ENCODE results near the gene BCAS3. TPM values are rescaled to one million over a fixed set of nuclear protein-coding genes. Genes with fewer than 3 reads are reported as not detected.

Gene BCAS3
- total RNA-seq, 2 donors from 2014 or later, result 14.7 to 17.5 TPM

DNA sequence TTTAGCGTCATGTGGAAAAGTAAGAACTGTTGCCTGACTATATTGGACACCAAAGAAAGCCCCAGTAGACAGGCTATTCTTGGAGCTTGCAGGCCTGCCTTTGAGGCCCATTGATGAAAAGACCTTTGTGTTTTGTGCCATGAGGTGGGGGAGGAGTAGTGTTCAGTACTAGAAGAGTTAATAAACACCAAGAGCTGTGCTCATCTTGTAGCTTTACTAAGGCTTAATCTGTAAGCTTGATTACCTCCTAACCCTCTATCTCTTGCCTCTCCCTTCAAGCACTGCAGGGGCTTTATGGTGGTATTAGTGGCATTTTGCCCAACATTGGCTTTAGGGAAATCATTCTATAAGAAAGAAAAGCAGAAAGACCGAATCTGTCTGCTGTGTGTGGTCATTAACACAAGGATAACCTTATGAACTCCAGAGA lies 501.7 kb downstream of the BCAS3 start:
- intact Hi-C loops (cut with DNase I), result no loop called here
- ATAC-seq, result no peak
- DNase-seq, result no peak

DNA sequence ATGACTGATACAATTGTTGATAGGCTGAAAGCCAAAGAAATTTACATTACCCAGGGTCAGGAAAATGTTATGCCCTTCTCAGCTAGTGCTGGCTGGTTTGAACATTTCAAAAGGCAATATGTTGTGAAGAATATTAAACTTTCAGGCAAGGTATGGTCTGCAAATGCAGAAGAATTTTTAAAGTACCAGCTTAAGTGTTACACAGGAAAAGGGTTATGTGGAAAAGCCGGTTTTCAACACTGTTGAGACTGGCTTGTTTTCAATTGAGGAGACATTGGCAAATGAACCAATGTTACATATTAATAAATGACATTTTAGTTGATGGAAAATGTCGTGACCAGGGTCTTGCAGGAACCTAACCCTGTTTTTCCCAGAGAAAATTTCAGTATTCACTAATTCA lies 506.1 kb downstream of the BCAS3 start:
- intact Hi-C loops (cut with DNase I), result no loop called here
- ATAC-seq (no peak), DNase-seq (no peak)

DNA sequence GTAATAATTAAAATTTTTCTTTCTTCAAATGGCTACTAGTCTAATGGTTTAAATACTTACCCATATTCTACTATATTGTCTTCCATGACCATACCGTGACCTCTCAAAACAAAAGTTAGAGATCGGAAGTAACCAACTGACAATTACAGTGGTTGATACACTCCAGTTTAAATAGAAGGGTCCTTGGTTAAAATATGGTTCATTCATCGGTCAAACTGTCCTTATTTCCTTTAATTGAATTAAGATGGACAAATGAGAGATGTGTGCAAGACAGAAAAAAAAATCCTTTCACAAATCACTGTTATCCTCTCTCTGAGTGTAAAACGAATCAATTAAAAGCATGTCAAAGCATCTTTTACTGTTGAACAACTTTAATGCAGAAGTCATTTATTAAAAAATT lies 507.7 kb downstream of the BCAS3 start:
- intact Hi-C loops (cut with DNase I), result no loop called here
- ATAC-seq, result no peak
- DNase-seq, result no peak

DNA sequence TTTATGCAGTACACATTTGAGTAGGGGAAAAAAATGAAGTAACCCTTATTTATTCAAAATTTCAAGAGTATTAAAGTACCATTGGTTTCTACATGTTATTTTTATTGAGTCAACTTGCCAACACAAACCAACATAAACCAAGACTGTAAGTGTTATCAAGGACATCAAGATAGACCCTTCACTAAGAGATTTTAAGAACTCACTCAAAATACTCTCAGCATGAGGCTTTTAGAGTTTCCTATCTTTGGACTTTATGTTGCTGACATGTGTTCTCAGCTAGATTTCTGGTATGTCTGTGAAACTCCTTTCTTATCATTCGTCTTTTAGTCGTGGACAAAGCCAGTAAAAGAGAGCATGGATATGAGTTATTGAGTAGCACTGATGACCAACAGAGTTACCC lies 509.4 kb downstream of the BCAS3 start:
- no peak for ATAC-seq
- DNase-seq, result no peak
- intact Hi-C loops (cut with DNase I), result no loop called here

DNA sequence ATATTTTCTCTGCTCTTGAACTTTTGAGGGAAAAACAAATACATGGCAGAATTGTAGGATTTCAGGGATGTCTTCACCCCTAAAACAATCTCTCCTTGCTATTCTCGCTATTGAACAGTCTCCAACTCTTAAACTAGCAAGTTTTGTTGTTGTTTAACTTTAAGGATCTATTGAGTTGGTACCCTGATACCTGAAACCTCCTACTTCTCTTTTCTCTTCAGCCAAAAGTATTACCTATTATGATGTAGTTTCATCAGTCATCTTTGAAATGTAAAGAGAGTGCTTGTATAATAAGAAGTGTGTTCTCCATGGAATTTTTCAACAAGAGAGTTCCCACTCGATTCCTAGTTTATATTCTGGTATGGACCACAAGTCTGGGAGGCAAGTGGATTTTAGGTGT lies 510.4 kb downstream of the BCAS3 start:
- intact Hi-C loops (cut with DNase I), result no loop called here
- DNase-seq, result no peak
- no peak for ATAC-seq

DNA sequence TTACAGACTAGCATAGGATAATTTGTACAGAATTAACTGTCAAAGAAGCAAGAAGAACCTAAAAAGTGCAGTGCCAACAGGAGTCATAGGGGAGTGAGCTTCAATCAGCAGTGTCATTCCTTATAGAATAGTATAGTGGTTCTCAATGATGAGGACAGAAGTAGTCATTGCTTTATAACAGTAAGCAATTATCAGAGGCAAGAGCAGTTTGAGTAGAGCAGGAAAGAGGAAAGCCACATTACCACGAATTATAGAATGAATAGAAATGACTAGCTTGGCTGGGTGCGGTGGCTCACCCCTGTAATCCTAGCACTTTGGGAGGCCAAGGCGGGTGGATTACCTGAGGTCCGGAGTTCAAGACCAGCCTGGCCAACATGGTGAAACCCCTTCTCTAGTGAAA lies 512.3 kb downstream of the BCAS3 start:
- intact Hi-C loops (cut with DNase I), result no loop called here
- no peak for ATAC-seq
- DNase-seq, result no peak

DNA sequence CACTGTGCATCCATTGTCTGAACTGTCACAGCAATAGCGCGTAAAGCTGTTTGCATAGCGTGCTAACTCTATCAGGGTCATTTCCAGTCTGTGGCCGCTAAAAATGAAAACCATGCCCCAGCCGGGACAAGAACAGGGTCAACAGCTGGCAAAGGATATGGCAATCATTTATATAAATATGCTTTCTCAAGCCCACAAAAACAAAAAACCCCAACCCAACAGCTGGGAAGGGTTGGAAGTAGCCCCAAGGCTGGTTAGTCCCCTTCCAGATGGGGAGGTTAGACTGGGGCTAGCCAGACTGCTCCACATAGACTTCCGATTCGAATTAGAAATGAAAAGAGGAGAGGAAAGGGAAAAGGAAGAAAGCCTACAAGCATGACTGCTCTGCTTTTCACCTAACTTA lies 518.7 kb downstream of the BCAS3 start:
- intact Hi-C loops (cut with DNase I), result no loop called here
- DNase-seq (no peak), ATAC-seq (peak in 1 of 2 donors; percentile 41)

DNA sequence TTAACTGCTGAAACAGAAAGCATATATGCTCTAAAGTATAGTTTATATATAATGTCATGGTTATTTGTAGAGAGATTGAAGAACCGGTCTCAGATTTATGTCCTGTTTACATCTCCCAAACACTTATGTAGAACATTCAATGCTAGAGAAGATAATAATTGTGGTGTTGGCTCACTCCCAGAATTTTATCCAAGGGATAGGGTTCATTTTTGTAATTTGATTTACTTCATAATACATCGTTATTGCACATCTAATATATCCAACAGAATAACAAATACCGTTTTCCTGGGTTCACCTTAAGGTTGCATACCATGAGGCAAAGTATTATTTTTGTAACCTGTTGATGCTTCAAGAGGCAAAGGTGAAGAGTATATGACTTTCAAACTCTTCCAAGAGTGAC lies 519.1 kb downstream of the BCAS3 start:
- intact Hi-C loops (cut with DNase I), result no loop called here
- no peak for DNase-seq
- no peak for ATAC-seq

DNA sequence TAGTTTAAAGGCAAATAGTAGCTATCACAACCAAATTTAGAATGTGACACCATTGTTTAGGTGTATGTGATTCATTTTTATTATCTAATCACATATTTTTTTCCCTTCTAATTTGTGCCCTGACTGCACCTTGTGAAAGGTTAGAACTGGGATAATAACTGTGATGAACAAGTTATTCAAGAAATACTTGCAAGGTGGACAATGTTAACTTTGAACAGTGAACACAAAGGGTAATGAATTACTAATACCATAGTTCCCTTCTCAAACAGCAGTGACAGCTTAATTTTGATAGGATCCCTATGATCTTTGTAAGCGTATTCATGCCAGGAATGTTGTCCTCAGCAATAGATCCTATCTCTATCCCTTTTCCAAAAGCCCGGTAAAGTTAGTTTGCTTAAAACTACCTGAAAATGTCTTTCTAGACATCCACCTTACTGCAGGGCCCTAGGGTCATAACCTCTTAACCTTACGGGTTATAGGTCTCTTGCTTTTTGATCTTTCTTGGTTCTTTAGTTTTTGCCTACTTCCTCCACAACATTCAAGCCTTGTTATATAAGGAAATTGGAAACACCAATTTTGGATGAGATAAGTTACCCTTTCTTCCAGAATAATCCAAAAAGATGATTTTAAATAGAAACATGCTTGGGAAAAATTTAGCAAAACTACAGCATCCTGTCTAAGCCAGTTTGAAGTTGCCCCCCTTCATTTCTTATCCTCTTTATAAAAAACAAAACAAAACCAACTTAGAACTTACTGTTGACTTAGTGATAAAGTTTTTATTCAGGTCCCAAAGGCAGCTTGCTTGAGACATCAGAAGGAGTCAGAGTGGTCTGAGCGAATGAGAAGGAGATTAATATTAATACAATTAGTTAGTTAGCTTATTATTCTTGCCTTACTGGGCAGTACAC lies 522.0 kb downstream of the BCAS3 start:
- intact Hi-C loops (cut with DNase I), result no loop called here
- ATAC-seq (no peak), DNase-seq (no peak)

DNA sequence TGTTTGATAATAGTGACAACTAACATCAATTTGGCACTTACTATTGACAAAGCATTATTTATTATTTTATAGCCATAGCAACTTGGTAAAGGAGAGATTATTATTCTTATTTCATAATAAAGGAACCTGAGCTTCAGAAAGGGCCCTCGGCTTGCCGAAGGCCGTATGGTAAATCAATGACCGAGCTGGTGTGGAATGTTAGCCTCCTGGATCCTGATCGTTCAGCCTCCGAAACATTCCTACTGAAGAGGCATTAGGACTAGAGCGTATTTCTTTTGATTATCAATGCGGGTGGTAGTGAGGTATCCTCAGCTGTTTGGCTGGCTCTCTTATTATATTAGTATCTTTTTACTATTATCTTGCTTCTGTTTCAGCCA lies 522.7 kb downstream of the BCAS3 start:
- no peak for ATAC-seq
- intact Hi-C loops (cut with DNase I), result no loop called here
- no peak for DNase-seq

DNA sequence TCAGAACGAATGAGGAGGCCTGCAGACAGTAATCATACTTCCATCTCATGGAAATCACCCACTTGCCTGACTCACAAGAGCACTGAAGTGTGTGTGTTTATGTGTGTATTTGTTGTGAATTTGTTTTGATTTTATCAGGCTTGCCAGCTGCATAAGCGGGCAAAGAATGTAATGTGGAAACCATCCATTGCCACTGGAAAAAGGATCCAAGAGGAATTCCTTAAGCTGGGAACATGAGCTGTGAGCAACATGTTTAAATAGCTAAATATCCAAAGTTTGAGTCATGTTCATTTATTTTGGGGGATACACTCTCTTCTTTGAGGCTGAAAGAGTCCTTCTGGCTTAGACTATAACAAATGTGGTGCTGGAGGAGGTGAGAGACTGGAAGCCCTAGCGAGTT lies 523.6 kb downstream of the BCAS3 start:
- intact Hi-C loops (cut with DNase I), result no loop called here
- DNase-seq (no peak), ATAC-seq (no peak)

DNA sequence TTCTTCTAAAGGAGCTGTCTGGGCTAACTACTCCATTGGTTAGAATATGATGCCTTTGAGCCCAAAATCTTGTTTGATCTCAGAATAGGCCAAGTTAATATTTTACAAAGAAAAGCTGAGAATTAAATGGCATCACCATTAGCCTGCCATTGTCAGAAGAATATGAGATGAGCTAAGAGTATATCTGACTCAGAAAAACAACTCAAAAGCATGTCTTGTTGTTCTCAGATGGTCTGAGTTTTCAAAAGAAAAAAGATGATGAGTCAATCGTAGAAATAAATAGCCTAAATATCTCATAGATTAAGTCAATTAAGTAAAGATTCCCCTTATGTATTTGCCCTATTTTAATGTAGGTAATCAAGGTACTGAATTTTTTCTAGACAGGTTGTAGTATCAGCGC lies 524.9 kb downstream of the BCAS3 start:
- ATAC-seq (no peak), DNase-seq (no peak)
- intact Hi-C loops (cut with DNase I), result no loop called here

DNA sequence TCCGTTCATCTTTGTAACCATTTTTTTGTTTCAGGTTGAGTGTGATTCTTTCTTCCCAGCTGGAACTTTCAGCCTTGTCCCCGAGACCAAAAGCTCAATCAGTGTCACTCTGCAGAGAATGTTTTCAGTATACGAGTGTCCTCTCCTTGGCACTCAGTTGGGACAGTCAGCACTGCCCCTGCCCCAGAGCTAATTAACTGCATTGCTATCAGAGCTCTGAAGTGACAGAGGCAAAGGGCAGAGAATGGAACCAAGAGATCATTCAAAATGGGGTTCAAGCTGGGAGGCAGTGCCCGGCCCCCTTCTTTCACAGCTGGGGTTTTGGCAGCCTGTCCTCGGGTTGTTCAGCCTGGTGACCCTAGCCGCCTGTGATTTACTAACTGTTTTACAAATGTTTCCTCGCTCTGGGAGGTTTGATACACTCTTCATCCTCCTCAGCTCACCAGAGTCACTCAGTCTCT lies 526.0 kb downstream of the BCAS3 start:
- DNase-seq (no peak), ATAC-seq (no peak)
- intact Hi-C loops (cut with DNase I), result no loop called here

DNA sequence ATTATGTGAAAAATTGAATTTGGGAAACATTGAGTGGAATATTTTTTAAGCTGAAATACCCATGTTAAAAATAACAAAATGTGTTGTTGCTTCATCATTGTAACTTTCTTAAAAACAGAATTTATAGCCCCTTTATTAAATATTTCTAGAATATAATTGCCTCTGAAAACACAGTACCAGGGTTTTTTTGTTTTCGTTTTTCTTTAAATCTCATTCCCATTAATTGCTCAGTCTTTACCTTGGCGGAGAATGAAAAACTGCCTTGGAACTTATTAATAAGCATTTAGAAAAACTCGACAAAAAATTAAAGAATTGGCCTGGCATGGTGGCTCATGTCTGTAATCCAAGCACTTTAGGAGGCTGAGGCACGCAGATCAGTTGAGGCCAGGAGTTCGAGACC lies 526.8 kb downstream of the BCAS3 start:
- ATAC-seq, result no peak

DNA sequence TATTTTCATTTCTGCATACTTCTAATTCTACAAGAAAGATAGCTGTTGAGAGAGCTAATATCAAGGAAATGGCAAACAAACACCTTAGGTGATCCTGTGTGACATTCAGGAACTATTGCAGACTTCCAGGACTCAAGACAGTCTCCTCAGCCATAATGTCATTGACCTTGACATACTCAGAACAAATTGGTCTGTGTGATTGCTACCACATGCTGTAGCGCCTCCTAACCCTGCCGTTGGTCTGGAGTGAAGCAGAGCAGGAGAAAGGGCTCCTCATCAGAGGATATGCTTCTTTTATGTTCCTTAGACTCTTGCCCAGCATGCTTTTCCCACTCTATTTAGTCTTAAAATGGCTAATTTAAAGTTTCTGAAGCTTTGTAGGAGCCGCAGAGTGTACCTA lies 527.8 kb downstream of the BCAS3 start:
- DNase-seq (no peak), ATAC-seq (no peak)
- intact Hi-C loops (cut with DNase I), result no loop called here

More for the DNA sequence above, 526.8 kb downstream of the BCAS3 start:
- intact Hi-C loops (cut with DNase I), result no loop called here
- DNase-seq, result no peak

DNA sequence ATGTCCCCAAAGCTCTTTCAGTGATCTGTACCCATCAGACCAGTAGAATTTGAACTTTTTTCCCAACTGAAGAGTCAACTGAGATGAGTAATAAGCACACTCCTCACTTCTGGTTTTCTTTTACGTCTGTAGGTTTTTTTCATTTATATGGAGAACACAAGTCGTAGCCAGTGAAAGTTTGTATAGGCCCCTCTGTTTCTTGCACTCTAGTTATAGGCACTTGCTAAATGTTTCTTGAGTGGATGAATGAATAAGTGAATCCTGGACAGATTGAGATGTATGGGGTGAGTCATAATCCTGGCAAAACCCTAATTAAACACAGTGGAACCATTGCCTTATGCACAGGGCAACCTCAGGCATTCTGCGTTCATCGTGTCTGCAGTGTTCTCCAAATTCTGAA lies 528.3 kb downstream of the BCAS3 start:
- intact Hi-C loops (cut with DNase I), result no loop called here
- DNase-seq (no peak), ATAC-seq (no peak)

DNA sequence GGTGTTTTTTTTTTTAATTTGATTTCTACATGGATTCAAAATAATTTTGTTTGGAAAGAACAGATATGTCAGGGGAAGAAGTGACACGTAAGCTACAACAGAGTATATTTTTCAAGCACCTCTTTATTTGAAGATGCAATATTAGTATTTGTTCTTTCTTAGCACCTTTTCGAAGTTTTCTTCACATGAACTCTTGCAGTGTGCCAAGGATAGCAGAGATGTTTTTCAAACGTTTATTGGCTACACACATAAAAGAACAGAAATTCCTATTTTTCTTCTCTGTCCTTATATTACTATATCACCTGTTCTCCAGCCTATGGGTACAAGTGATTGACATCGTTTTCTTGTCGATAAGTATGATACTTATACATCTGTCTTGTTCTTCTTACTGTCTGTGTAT lies 529.3 kb downstream of the BCAS3 start:
- intact Hi-C loops (cut with DNase I), result no loop called here
- no peak for ATAC-seq
- DNase-seq, result no peak

DNA sequence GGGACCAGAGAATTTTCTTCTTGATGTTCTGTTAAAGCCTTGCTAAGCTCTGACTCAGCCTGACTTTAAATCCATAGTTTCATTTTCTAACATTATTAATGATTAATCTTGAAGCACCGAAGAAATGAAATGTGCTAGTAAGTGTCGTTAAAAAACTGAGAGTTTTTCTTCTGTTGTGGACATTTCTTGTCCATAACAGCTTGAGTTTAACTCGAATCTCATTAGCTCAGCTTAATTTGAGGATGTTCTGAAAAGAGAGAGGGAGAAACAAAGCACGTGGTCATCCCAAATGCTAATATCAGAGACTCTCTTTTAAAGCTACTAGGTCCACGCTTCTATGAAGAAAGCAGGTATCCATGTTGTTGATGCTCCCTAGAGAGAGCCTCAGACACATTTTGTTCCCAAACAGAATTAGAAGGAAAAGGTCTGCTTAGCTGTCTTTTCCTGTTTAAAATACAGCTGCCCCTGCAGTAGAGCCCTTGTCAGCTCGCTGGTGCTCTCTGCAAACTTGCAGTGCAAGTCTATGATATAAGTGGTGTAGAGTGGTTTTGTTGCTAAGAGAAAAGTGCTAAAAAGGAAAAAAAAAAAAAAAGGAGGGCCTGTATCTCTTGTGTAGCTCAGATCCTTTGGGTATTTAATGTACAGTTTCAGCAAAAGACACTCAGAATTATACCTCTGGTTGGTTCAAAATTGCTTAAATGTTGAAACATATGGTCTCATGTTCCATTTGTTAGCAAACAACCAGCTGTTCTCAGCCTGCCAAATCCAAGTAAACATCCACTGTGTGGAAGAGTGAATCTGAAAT lies 530.9 kb downstream of the BCAS3 start:
- intact Hi-C loops (cut with DNase I), result no loop called here
- peak; percentile 47 to 71 for ATAC-seq
- DNase-seq, result no peak

DNA sequence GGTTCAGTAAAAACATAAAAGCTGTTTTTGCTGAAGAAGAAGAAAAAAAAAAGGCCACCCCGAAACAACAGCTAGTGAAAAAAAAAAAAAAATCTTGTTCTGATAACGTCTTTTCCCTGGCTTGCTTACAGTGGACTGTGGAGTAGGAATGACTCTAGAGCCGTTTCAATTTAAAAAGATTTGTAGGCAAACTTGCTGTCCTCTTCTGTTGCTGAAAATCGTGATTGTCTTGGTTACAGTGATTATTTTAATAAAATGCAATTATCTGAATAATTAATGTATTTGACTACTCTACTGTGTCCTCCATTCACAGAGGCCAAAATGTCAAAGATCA lies 531.4 kb downstream of the BCAS3 start:
- intact Hi-C loops (cut with DNase I), result no loop called here
- peak in 1 of 2 donors; percentile 57 for ATAC-seq
- no peak for DNase-seq

DNA sequence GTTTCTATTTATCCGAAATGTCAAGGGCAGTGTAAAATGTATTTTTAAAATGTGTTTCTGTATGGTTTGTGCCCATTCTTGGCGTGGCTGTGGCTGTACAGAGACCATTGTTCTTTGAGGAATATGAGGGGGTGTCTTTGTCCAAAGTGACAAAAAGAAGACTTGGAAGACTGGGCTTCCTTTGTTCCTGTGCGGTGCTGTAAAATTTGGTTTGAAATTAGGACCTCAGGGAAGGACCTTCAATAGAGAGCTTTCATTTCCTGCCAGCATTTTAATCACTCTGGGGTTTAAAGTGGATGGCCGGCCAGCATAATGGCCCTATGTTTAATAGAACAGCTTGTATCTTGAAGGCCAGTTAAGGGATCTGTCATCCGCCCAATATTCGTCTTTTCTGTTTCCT lies 531.9 kb downstream of the BCAS3 start:
- intact Hi-C loops (cut with DNase I), result no loop called here
- peak; percentile 34 to 59 for ATAC-seq
- no peak for DNase-seq

DNA sequence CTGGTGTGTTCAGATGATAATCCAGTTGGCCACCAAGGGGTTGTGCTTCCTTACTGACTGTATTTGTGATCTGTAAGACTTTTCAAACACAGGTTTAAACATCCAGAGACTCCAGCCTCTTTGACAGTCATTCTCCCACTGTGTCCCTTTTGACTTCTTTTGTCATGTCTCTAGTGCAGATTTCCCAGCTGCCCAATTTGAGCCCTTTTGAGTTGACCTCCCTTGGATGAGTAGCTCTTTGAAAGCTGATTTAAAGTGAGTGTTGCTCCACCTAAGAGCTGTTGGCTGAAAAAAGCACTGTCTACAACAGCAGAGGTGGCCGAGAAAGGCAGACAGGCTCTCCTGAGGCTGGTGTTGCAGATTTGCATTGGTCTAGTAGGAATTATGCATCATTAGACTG lies 533.6 kb downstream of the BCAS3 start:
- ATAC-seq (no peak), DNase-seq (no peak)
- intact Hi-C loops (cut with DNase I), result no loop called here
